Colonic mucosa (tissue), 4 donors: Measurements from ENCODE around the gene DNAH10. TPM values are rescaled to one million over a fixed set of nuclear protein-coding genes. Genes with fewer than 3 reads are reported as not detected.

Experiments used
- DNase-seq: peaks from one replicate; pipeline ENCODE4 v3.0.0-alpha.2; 2020
- H3K27ac ChIP-seq: fragments of 200-600 bp; one replicate; pipeline ENCODE4 v1.8.0; 2021
- H3K27me3 ChIP-seq: fragments of 200-600 bp; one replicate; pipeline ENCODE4 v1.8.0; 2021
- H3K36me3 ChIP-seq: fragments of 200-600 bp; one replicate; pipeline ENCODE4 v1.8.0; 2021
- H3K4me1 ChIP-seq: fragments of 200-600 bp; one replicate; pipeline ENCODE4 v1.8.0; 2021; ENCODE audit warnings: mild to moderate bottlenecking
- H3K4me3 ChIP-seq: fragments of 200-600 bp; one replicate; pipeline ENCODE4 v1.8.0; 2021
- H3K9ac ChIP-seq, 2 donors: one replicate each; pipeline ENCODE4 v1.7.0; 2013; ENCODE audit warnings: control low read depth in 2 of 2, low read depth in 2 of 2, low read length in 2 of 2
- H3K9me3 ChIP-seq: fragments of 200-600 bp; one replicate; pipeline ENCODE4 v1.8.0; 2021
- intact Hi-C: fragments of 100-400 bp; cut with DNase I; formaldehyde crosslinking; loops from one replicate; pipeline ENCODE4 v1.14.1; 2022
- total RNA-seq, 2 donors: library from RNA; stranded (reverse); fragmentation: NEBNext Ultra II Directional in 1 of 2; extraction: Animal tissue kit (Norgen Biotek cat#: 25700) in 1 of 2; gene quantifications; one replicate each; pipeline ENCODE4 v1.2.1, GENCODE V29; 2021
- TF ChIP-seq, protein P1 (sequence below): fragments of 200-600 bp; IDR thresholded peaks from one replicate; pipeline ENCODE4 v1.8.0; 2022; ENCODE audit warnings: antibody characterized with exemption, mild to moderate bottlenecking
- donor health status: healthy.
- donor health status: DM: no; HTN: no; CAD: no.
- donor health status: DM: no; HTN: no; CAD: no.

The DNAH10 gene
- total RNA-seq, 2 donors from 2014 or later: 0.32 to 0.35 TPM

DNA sequence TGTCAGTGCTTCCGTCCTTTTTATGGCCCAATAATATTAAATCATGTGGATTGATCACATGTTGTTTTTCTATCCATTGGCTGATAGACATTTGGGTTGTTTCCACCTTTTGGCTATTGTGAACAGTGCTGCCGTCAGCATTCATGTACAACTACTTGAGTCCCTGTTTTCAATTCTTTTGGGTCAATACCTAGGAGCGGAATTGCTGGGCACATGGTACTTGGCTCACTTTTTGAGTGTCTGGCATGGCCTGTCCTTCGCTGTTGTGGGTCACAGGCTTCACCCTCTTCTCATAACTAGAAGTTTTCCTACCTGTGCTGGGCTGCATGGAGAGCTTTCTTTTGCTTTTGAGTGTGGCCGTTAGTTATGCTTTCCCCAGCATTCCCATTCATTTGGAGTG lies 72.7 kb downstream of the DNAH10 start:
- no peaks in the 10 kb centered on the region for H3K27me3 ChIP-seq
- TF ChIP-seq, protein P1, sequence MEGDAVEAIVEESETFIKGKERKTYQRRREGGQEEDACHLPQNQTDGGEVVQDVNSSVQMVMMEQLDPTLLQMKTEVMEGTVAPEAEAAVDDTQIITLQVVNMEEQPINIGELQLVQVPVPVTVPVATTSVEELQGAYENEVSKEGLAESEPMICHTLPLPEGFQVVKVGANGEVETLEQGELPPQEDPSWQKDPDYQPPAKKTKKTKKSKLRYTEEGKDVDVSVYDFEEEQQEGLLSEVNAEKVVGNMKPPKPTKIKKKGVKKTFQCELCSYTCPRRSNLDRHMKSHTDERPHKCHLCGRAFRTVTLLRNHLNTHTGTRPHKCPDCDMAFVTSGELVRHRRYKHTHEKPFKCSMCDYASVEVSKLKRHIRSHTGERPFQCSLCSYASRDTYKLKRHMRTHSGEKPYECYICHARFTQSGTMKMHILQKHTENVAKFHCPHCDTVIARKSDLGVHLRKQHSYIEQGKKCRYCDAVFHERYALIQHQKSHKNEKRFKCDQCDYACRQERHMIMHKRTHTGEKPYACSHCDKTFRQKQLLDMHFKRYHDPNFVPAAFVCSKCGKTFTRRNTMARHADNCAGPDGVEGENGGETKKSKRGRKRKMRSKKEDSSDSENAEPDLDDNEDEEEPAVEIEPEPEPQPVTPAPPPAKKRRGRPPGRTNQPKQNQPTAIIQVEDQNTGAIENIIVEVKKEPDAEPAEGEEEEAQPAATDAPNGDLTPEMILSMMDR: no peak
- no peak overlapping the region for H3K9ac ChIP-seq
- H3K4me3 ChIP-seq: no peak overlapping the region
- intact Hi-C loops: no loop called here
- H3K27ac ChIP-seq: no peak overlapping the region
- H3K9me3 ChIP-seq: no peaks in the 10 kb centered on the region
- no peaks in the 10 kb centered on the region for H3K4me1 ChIP-seq
- no peaks in the 10 kb centered on the region for H3K36me3 ChIP-seq
- no peak for DNase-seq

DNA sequence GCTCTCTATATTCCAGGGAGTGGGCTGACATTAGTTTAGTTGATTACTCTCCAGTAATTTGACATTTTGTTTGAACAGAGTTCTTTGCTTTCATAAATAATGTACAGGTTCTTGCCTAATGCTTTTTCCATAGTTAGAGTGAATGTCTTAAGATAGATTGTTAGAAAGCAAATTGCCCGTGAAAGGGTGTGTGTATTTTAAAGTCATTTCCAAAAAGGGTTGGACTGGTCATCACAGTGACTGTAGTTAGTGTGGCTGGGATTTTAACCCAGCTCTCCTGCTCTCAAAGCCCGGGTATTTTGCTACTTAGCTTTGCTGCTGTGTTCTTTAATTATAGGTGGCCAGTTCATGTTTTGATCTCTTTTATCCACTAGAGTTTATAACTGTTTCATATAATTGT lies 74.2 kb downstream of the DNAH10 start:
- Histone ChIP-seq H3K9me3 (no peaks in the 10 kb centered on the region), H3K36me3 (no peaks in the 10 kb centered on the region), H3K27ac (no peak overlapping the region), H3K27me3 (no peaks in the 10 kb centered on the region), H3K4me1 (no peaks in the 10 kb centered on the region), H3K4me3 (no peak overlapping the region), H3K9ac (no peak overlapping the region)
- intact Hi-C loops: no loop called here
- TF ChIP-seq, protein P1: no peak
- DNase-seq: no peak

DNA sequence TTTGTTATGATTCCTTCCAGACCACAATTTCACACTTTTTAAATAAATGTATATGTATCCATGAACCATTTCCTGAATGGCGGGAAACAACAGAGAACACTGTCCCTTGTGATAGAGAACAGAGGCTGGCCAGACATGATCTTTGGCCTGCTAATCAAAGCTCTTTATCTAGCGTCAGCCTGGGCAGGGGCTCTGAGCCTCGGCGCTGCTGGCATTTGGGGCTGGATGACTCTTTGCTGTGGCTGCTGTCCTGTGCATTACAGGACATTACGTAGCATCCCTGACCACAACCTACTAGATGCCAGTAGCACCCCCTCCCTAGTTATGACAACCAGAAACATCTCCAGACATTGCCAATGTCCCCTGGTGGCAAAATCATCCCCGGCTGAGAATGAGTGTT lies 77.7 kb downstream of the DNAH10 start:
- DNase-seq: no peak
- Histone ChIP-seq H3K9ac (no peak overlapping the region), H3K27me3 (no peaks in the 10 kb centered on the region), H3K4me3 (no peak overlapping the region), H3K9me3 (no peaks in the 10 kb centered on the region), H3K36me3 (no peaks in the 10 kb centered on the region), H3K27ac (no peak overlapping the region), H3K4me1 (no peaks in the 10 kb centered on the region)
- intact Hi-C loops: no loop called here
- TF ChIP-seq, protein P1: no peak

DNA sequence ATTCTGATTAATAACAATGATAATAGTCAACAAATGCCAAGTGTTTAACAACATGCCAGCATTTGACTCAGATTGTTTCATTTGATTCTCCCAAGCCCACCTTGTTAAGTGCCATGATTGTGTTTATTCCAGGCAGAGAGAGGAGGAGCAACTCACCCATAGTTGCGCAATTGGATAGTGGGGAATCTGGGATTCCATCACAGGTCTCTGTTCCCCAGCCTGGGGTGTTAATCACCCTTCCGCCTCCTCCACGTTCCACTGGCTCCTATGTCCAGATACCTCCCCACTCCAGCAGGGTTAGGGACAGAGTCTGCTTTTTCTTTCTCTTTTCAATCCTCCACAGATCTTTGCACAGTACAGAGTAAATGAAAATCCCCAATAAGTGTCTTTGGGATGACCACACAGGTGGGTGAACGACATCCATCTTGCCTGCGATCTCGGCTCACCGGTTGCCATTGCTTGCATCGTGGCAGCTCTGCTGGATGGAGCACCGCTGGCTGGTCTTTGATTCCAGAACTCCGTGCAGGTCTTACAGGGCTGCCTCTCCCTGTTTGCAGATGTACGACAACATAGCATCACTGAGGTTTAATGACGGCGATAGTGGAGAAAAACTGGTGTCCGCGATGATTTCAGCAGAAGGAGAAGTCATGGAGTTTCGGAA lies 78.8 kb downstream of the DNAH10 start:
- intact Hi-C loops: no loop called here
- Histone ChIP-seq H3K9me3 (no peaks in the 10 kb centered on the region), H3K4me3 (no peak overlapping the region), H3K9ac (no peak overlapping the region), H3K4me1 (no peaks in the 10 kb centered on the region), H3K27me3 (no peaks in the 10 kb centered on the region), H3K27ac (no peak overlapping the region), H3K36me3 (no peaks in the 10 kb centered on the region)
- TF ChIP-seq, protein P1: no peak
- no peak for DNase-seq

DNA sequence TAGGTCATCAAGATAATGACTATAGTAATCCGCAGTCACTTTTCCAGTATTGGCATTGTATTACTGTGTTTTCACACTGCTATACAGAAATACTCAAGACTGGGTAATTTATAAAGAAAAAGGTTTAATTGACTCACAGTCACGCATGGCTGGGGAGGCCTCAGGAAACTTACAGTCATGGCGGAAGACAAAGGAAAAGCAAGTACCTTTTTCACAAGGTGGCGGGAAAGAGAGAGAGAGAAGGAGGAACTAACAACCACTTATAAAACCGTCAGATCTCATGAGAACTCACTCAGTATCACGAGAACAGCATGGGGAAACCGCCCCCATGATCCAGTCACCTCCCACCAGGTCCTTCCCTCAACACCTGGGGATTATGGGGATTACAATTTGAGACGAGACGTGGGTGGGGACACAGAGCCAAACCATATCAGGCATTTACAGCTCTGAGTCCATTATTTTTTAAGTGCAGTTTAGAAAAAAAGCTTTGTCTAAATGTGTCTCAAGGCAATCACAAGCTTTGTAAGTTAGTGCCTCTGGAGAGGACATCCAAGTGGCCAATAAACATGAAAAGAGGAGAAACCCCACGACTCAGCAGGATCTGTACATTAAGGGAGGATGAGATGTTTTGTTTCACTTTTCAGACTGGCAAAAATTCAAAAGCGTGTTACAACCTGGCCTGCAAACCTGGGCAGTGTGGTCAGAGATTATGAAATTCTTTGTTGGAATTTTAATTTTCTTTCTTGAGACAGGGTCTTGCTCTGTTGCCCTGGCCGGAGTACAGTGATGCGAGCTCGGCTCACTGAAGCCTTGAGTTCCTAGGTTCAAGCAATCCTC lies 82.0 kb downstream of the DNAH10 start:
- H3K9me3 ChIP-seq: no peaks in the 10 kb centered on the region
- TF ChIP-seq, protein P1: no peak
- no peak overlapping the region for H3K9ac ChIP-seq
- H3K27ac ChIP-seq: no peak overlapping the region
- no peak for DNase-seq
- no peaks in the 10 kb centered on the region for H3K36me3 ChIP-seq
- no peak overlapping the region for H3K4me3 ChIP-seq
- H3K4me1 ChIP-seq: no peaks in the 10 kb centered on the region
- H3K27me3 ChIP-seq: no peaks in the 10 kb centered on the region
- intact Hi-C loops: no loop called here
